Panc1 (cell line): ENCODE results near the gene GRAMD2A. TPM values are rescaled to one million over a fixed set of nuclear protein-coding genes. Genes with fewer than 3 reads are reported as not detected.

Experiments
- ATAC-seq: fragments of 200-7000 bp; cut with Tn5 transposase; 2 replicates; pipeline ENCODE4 v1.9.1; 2020; ENCODE audit warnings: mild to moderate bottlenecking, moderate library complexity
- Bru-seq: library from RNA; stranded (reverse); fragments of 400-500 nt; gene quantifications from one replicate; lab custom pipeline; 2021; lab: Mats Ljungman, UMichigan
- BruChase-seq, 2 experiments: library from RNA; stranded (reverse); fragments of 400-500 nt; gene quantifications; one replicate each; lab custom pipeline; 2021; lab: Mats Ljungman, UMichigan
- BruUV-seq: library from RNA; stranded (reverse); fragments of 400-500 nt; replicated peaks from 2 replicates; lab custom pipeline; 2021; lab: Mats Ljungman, UMichigan
- CTCF ChIA-PET: fragments of 300-600 bp; sonication (Branson Sonifier 250); formaldehyde crosslinking; loops from one replicate; lab custom pipeline; 2022; ENCODE audit warnings: antibody characterized with exemption; lab: Charles Lee
- POLR2A ChIA-PET: fragments of 300-600 bp; sonication (Branson Sonifier 250); formaldehyde crosslinking; loops from one replicate; lab custom pipeline; 2022; ENCODE audit warnings: antibody characterized with exemption; lab: Charles Lee
- DNase-seq: peaks from one replicate; pipeline ENCODE4 v3.0.0-alpha.2; 2010; ENCODE audit warnings: low read depth, low spot score
- H3K27ac ChIP-seq: 2 replicates; pipeline ENCODE4 v1.5.1; 2011; ENCODE audit warnings: mild to moderate bottlenecking, low read length, inconsistent platforms
- H3K27me3 ChIP-seq: fragments of 200-500 bp; sonication (Bioruptor generic); 2 replicates; pipeline ENCODE4 v1.6.0; 2014; ENCODE audit warnings: low read length, inconsistent platforms; ENCODE audit not compliant: control insufficient read depth, insufficient read depth
- H3K36me3 ChIP-seq: fragments of 200-500 bp; sonication (Bioruptor generic); 2 replicates; pipeline ENCODE4 v1.5.1; 2014; ENCODE audit warnings: inconsistent platforms, mild to moderate bottlenecking, low read length, moderate library complexity; ENCODE audit not compliant: control insufficient read depth, insufficient read depth
- H3K4me1 ChIP-seq: 2 replicates; pipeline ENCODE4 v1.5.1; 2011; ENCODE audit warnings: inconsistent platforms, mild to moderate bottlenecking, low read length, moderate library complexity; ENCODE audit not compliant: control insufficient read depth, insufficient read depth
- H3K4me3 ChIP-seq, 2 experiments: 2 replicates each; pipeline ENCODE4 v1.5.1; 2011 to 2012; ENCODE audit warnings: low read depth in 2 of 2, low read length in 2 of 2, mild to moderate bottlenecking in 2 of 2, inconsistent platforms in 1 of 2, moderate library complexity in 1 of 2
- H3K9me3 ChIP-seq: fragments of 200-500 bp; sonication (Bioruptor generic); 2 replicates; pipeline ENCODE4 v1.5.1; 2014; ENCODE audit warnings: low read depth, mild to moderate bottlenecking, inconsistent platforms, low read length, moderate library complexity; ENCODE audit not compliant: control insufficient read depth, insufficient read depth
- POLR2AphosphoS5 ChIP-seq: IDR thresholded peaks from 2 replicates; pipeline ENCODE4 v1.6.1; 2012; ENCODE audit warnings: mild to moderate bottlenecking, low read depth, low read length, moderate library complexity
- REST ChIP-seq, 2 experiments: IDR thresholded peaks; 2 replicates each; pipeline ENCODE4 v1.6.1; 2011 to 2012; ENCODE audit warnings: low read depth in 2 of 2, control low read depth in 1 of 2, low read length in 1 of 2, mild to moderate bottlenecking in 1 of 2, moderate library complexity in 1 of 2; ENCODE audit not compliant: insufficient read depth in 1 of 2
- SIN3A ChIP-seq: IDR thresholded peaks from 2 replicates; pipeline ENCODE4 v1.6.1; 2012; ENCODE audit warnings: low read depth, mild to moderate bottlenecking, low read length, moderate library complexity, borderline replicate concordance; ENCODE audit not compliant: insufficient read depth
- TCF7L2 ChIP-seq: IDR thresholded peaks from 2 replicates; pipeline ENCODE4 v1.6.1; 2011; ENCODE audit warnings: mild to moderate bottlenecking, low read depth, low read length, inconsistent platforms
- in situ Hi-C: cut with HindIII; loops from 2 replicates; pipeline ENCODE4 v1.10.0; 2016; ENCODE audit warnings: low sequenced_read_pairs, low pct_unique_long_range_greater_than_20kb
- intact Hi-C: fragments of 100-400 bp; cut with micrococcal nuclease; formaldehyde crosslinking; loops from one replicate; pipeline ENCODE4 v1.10.0; 2022; ENCODE audit not compliant: unreplicated experiment
- long read RNA-seq: library from polyadenylated mRNA; unstranded; transcript quantifications from one replicate; pipeline ENCODE4 v2.0.0, GENCODE V29; 2021; ENCODE audit not compliant: unreplicated experiment
- polyA plus RNA-seq: library from polyadenylated mRNA; unstranded; fragments of >200 nt; gene quantifications from one replicate; pipeline ENCODE4 v1.2.1, GENCODE V29; 2012; ENCODE audit warnings: missing spikeins; ENCODE audit not compliant: insufficient read length
- total RNA-seq: library from RNA; stranded (reverse); gene quantifications from one replicate; pipeline ENCODE4 v1.2.1, GENCODE V29; 2021; ENCODE audit not compliant: unreplicated experiment
- TF ChIP-seq, protein P1 (sequence below): fragments of 450-650 bp; IDR thresholded peaks from 2 replicates; pipeline ENCODE4 v1.5.1; 2017; ENCODE audit warnings: mild to moderate bottlenecking

Gene GRAMD2A
- total RNA-seq (1.3 TPM), Bru-seq, nascent RNA (percentile 39 among the genes with signal in this experiment), BruChase-seq, experiment 1, labeled RNA remaining after a 2-hour chase (percentile 45 among the genes with signal in this experiment), BruChase-seq, experiment 2, labeled RNA remaining after a 6-hour chase (percentile 45 among the genes with signal in this experiment)
- 2.5 TPM for polyA plus RNA-seq
- long read RNA-seq, partial matches to known transcripts, result 0 of 5 reads
- long read RNA-seq, other reads (novel, unspliced or antisense), result 1 of 5 reads

- in situ Hi-C loops, result no loop called here
- ATAC-seq, result peak; percentile 83
- CTCF ChIA-PET, result no interaction called here
These were observed at the start of gene GRAMD2A for GRCh38 chr15:72197460-72198355. TSS of gene GRAMD2A (minus strand) at chr15:72197787.

GRCh38 chr15:72242775-72243370 is 45.3 kb upstream of the GRAMD2A start:
- in situ Hi-C loops (no loop called here), intact Hi-C loops (no loop called here)
- no peak overlapping the region for H3K27ac ChIP-seq
- H3K4me1 ChIP-seq, result peaks cover 3% of the 10 kb centered on the region
- DNase-seq, result no peak
- no peaks in the 10 kb centered on the region for H3K27me3 ChIP-seq
- H3K9me3 ChIP-seq, result no peaks in the 10 kb centered on the region
- POLR2A ChIA-PET, result interaction anchor here (0.6 kb wide), 1 partner anchor 213 kb away, joined by 5 read pairs; no protein-coding TSS in a partner anchor
- TF ChIP-seq POLR2AphosphoS5, result no peak
- ATAC-seq, result no peak
- CTCF ChIA-PET, result no interaction called here
- no TSS peak for BruUV-seq
- peaks cover 6% of the 10 kb centered on the region; the same call in 1 of the 2 replicates for H3K36me3 ChIP-seq
- no peak overlapping the region for H3K4me3 ChIP-seq

More at GRCh38 chr15:72197460-72198355, at the start of gene GRAMD2A:
- POLR2A ChIA-PET, result no interaction called here
- intact Hi-C loops, result no loop called here
- BruUV-seq, result no TSS peak
- H3K36me3 ChIP-seq, result peaks cover 29% of the 10 kb centered on the region
- no peak for DNase-seq
- TF ChIP-seq TCF7L2, result no peak
- peak; percentile 63; the same call in 1 of the 2 replicates for TF ChIP-seq POLR2AphosphoS5
- TF ChIP-seq SIN3A, result peak; percentile 55; the same call in 1 of the 2 replicates
- TF ChIP-seq, protein P1, sequence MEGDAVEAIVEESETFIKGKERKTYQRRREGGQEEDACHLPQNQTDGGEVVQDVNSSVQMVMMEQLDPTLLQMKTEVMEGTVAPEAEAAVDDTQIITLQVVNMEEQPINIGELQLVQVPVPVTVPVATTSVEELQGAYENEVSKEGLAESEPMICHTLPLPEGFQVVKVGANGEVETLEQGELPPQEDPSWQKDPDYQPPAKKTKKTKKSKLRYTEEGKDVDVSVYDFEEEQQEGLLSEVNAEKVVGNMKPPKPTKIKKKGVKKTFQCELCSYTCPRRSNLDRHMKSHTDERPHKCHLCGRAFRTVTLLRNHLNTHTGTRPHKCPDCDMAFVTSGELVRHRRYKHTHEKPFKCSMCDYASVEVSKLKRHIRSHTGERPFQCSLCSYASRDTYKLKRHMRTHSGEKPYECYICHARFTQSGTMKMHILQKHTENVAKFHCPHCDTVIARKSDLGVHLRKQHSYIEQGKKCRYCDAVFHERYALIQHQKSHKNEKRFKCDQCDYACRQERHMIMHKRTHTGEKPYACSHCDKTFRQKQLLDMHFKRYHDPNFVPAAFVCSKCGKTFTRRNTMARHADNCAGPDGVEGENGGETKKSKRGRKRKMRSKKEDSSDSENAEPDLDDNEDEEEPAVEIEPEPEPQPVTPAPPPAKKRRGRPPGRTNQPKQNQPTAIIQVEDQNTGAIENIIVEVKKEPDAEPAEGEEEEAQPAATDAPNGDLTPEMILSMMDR, result no peak
- H3K4me1 ChIP-seq, result peaks cover 31% of the 10 kb centered on the region
- no peaks in the 10 kb centered on the region for H3K27me3 ChIP-seq
- peak within 1 kb of the TSS; percentile 48 to 53 for H3K4me3 ChIP-seq
- H3K27ac ChIP-seq, result peak within 1 kb of the TSS; percentile 65
- no peaks in the 10 kb centered on the region for H3K9me3 ChIP-seq

- Histone ChIP-seq H3K9me3 (no peaks in the 10 kb centered on the region), H3K27ac (no peak overlapping the region), H3K4me3 (no peak overlapping the region), H3K36me3 (peaks cover 6% of the 10 kb centered on the region; the same call in 1 of the 2 replicates), H3K4me1 (peaks cover 17% of the 10 kb centered on the region), H3K27me3 (no peaks in the 10 kb centered on the region)
- ChIA-PET CTCF (no interaction called here), POLR2A (interaction anchor here (0.6 kb wide), 3 partner anchors 10 to 980 kb away, joined by 3 to 5 read pairs (median 4); no protein-coding TSS in a partner anchor)
- in situ Hi-C loops (no loop called here), intact Hi-C loops (no loop called here)
- no peak for DNase-seq
- BruUV-seq, result no TSS peak
- TF ChIP-seq REST (IDR thresholded peaks at IDR 0.05; ENCODE audit: insufficient read depth in 1 of 2, low read depth in 2 of 2, low read length in 1 of 2), result no peak
- TF ChIP-seq, protein P1, result no peak
- no peak for TF ChIP-seq SIN3A
- TF ChIP-seq TCF7L2, result no peak
- TF ChIP-seq POLR2AphosphoS5, result no peak
- no peak for ATAC-seq
These were observed 42.1 kb upstream of the GRAMD2A start for GRCh38 chr15:72239652-72240051.
